Naive thymus-derived CD8-positive, alpha-beta T cell (primary cell): ENCODE measurements around the gene ZNF106. TPM values are rescaled to one million over a fixed set of nuclear protein-coding genes. Genes with fewer than 3 reads are reported as not detected.

Experiments used
- ATAC-seq, 2 donors: fragments of 150-1000 bp; cut with Tn5 transposase in 1 of 2; sonication (Bioruptor Pico), chemical (Tn5 transposase) in 1 of 2; 1 replicate in 1 of 2; 2 replicates in 1 of 2; pipeline ENCODE4 v1.10.0; 2021; ENCODE audit warnings: mild to moderate bottlenecking in 2 of 2, moderate library complexity in 2 of 2
- POLR2A ChIA-PET: fragments of 350-600 bp; sonication (Branson Sonifier 250); formaldehyde crosslinking; loops from one replicate; lab custom pipeline; 2021; ENCODE audit warnings: antibody characterized with exemption; lab: Charles Lee
- DNase-seq, 10 donors: peaks; one replicate each; pipeline versions ENCODE4 v3.0.0 to v3.0.0-alpha.2; 2020 to 2022
- H3K27ac Mint-ChIP-seq, 10 donors: one replicate each; pipeline ENCODE4 v1.8.0; 2020 to 2022; ENCODE audit warnings: mild to moderate bottlenecking in 10 of 10, mixed read lengths in 10 of 10, moderate library complexity in 4 of 10, inconsistent platforms in 1 of 10
- H3K27me3 Mint-ChIP-seq, 5 donors: one replicate each; pipeline ENCODE4 v1.8.0; 2021 to 2022; ENCODE audit warnings: mixed read lengths in 5 of 5
- H3K36me3 Mint-ChIP-seq, 3 donors: one replicate each; pipeline ENCODE4 v1.8.0; 2020 to 2022; ENCODE audit warnings: mixed read lengths in 3 of 3, mild to moderate bottlenecking in 2 of 3, inconsistent platforms in 1 of 3
- H3K4me1 Mint-ChIP-seq, 4 donors: one replicate each; pipeline ENCODE4 v1.8.0; 2021 to 2022; ENCODE audit warnings: mixed read lengths in 4 of 4
- H3K4me3 Mint-ChIP-seq, 10 donors: one replicate each; pipeline ENCODE4 v1.8.0; 2020 to 2022; ENCODE audit warnings: mild to moderate bottlenecking in 10 of 10, mixed read lengths in 10 of 10, moderate library complexity in 6 of 10, inconsistent platforms in 1 of 10
- H3K9me3 Mint-ChIP-seq, 9 donors: one replicate each; pipeline ENCODE4 v1.8.0; 2020 to 2022; ENCODE audit warnings: mixed read lengths in 9 of 9, mild to moderate bottlenecking in 3 of 9, inconsistent platforms in 1 of 9, moderate library complexity in 1 of 9
- polyA plus RNA-seq, 3 donors: library from polyadenylated mRNA; unstranded; fragments of 300-500 nt; fragmentation: Illumina TruSeq; gene quantifications; one replicate each; pipeline ENCODE4 v1.2.3, GENCODE V29; 2021
- total RNA-seq, 8 experiments: library from RNA in 2 of 8; stranded (reverse) in 2 of 8; gene quantifications; one replicate each; pipeline ENCODE4 v1.2.3 and lab custom pipeline; 2021 to 2026

Gene ZNF106
- total and polyA plus RNA-seq, 5 experiments from 2014 or later = 26.8 to 39.6 (median 36.7) TPM

- Mint-ChIP-seq H3K4me3 (no peak overlapping the region), H3K27ac (peak overlapping the region in 1 of 10 donors; percentile 64), H3K36me3 (peaks cover 4 to 80% (median 23%) of the 10 kb centered on the region in 3 donors), H3K4me1 (peaks cover 0 to 2% (median 0%) of the 10 kb centered on the region in 4 donors), H3K9me3 (no peaks in the 10 kb centered on the region), H3K27me3 (no peaks in the 10 kb centered on the region)
- POLR2A ChIA-PET = no interaction called here
- ATAC-seq (no peak), DNase-seq (no peak)
Observed at GRCh38 chr15:42444415-42445063, 46.4 kb downstream of the ZNF106 start.

DNA sequence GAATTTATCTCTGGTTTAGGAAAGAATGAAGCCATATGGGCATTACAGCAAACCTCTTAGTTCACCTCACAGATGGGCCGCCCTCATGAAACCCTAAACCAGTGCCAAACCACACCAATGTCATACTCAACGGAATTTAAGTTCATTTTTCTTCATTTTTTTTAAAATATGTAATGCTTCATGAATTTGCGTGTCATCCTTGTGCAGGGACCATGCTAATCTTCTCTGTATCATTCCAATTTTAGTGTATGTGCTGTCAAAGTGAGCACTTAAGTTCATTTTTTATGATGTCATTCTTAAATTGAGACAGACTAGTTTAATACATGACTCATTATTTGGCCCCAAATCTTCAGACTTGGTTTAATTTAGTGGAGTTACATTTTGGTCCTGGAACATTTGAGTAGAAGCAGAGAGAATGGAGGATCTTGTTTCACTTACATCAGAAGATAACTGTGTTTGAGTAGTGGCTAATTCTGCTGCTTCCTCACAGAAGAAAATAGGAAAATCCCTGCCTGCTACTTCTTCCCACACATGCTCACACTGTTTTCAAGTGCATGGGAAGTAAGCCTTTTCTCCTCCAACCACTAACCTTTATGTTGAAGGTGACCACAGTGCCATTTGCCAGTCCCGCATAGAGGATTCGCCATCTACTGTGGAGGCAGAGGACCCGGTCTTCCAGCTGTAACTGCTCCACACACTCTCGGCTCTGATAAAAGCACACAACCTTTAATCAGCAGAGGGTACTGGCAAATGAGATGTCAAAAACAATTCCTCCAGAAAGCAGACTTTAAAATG, 63.3 kb downstream of the ZNF106 start:
- no peaks in the 10 kb centered on the region for H3K9me3 Mint-ChIP-seq
- no peaks in the 10 kb centered on the region for H3K27me3 Mint-ChIP-seq
- POLR2A ChIA-PET = no interaction called here
- no peak overlapping the region for H3K4me3 Mint-ChIP-seq
- ATAC-seq = no peak
- DNase-seq = no peak
- H3K36me3 Mint-ChIP-seq = peaks cover 5 to 92% (median 20%) of the 10 kb centered on the region in 3 donors
- no peaks in the 10 kb centered on the region for H3K4me1 Mint-ChIP-seq
- no peak overlapping the region for H3K27ac Mint-ChIP-seq

GRCh38 chr15:42421376-42421775, 69.6 kb downstream of the ZNF106 start:
- POLR2A ChIA-PET = no interaction called here
- Mint-ChIP-seq H3K4me3 (no peak overlapping the region), H3K4me1 (no peaks in the 10 kb centered on the region), H3K27me3 (no peaks in the 10 kb centered on the region), H3K27ac (peak overlapping the region in 1 of 10 donors; percentile 33), H3K9me3 (no peaks in the 10 kb centered on the region), H3K36me3 (peaks cover 0 to 91% (median 29%) of the 10 kb centered on the region in 3 donors)
- DNase-seq (no peak), ATAC-seq (no peak)

- POLR2A ChIA-PET = no interaction called here
Observed at GRCh38 chr15:42419369-42419768, 71.6 kb downstream of the ZNF106 start.

DNA sequence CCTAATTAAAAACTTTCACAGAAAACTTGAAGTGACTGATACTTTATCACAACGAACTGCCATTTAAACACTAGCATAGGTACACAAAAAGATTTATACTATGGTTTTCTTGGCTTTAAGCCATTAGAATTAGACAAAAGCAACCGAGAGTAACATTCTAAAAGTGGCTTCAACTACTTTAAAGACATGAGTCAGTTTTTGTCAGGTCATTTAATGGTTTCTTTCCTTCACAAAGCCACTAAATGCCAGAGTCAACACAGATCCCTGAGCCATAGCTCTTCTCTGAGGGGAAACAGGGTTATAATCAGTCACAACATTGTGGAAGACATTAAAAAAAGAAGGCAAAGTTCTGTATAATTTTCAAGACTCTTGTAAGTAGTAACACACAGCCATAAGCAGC, 77.0 kb downstream of the ZNF106 start:
- ATAC-seq (no peak), DNase-seq (no peak)
- Mint-ChIP-seq H3K9me3 (no peaks in the 10 kb centered on the region), H3K4me1 (no peaks in the 10 kb centered on the region), H3K36me3 (peaks cover 0 to 65% (median 1%) of the 10 kb centered on the region in 3 donors), H3K27me3 (no peaks in the 10 kb centered on the region), H3K4me3 (no peak overlapping the region), H3K27ac (no peak overlapping the region)
- POLR2A ChIA-PET = no interaction called here

More at GRCh38 chr15:42419369-42419768, 71.6 kb downstream of the ZNF106 start:
- ATAC-seq = no peak
- Mint-ChIP-seq H3K27me3 (no peaks in the 10 kb centered on the region), H3K4me1 (no peaks in the 10 kb centered on the region), H3K4me3 (no peak overlapping the region), H3K36me3 (peaks cover 0 to 90% (median 17%) of the 10 kb centered on the region in 3 donors), H3K27ac (no peak overlapping the region), H3K9me3 (no peaks in the 10 kb centered on the region)
- DNase-seq = no peak

DNA sequence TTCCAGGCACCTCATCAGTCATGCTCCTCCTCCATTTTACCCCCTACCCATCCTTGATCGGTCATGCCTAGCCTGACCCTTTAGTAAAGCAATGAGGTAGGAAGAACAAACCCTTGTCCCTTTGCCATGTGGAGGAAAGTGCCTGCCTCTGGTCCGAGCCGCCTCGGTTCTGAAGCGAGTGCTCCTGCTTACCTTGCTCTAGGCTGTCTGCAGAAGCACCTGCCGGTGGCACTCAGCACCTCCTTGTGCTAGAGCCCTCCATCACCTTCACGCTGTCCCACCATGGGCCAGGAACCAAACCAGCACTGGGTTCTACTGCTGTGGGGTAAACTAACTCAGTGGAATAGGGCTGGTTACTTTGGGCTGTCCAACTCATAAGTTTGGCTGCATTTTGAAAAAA, 79.1 kb downstream of the ZNF106 start:
- POLR2A ChIA-PET = no interaction called here
- Mint-ChIP-seq H3K4me3 (no peak overlapping the region), H3K27ac (peak overlapping the region in 1 of 10 donors; percentile 28), H3K9me3 (no peaks in the 10 kb centered on the region), H3K4me1 (peaks cover 0 to 2% (median 0%) of the 10 kb centered on the region in 4 donors), H3K27me3 (no peaks in the 10 kb centered on the region), H3K36me3 (peaks cover 0 to 51% (median 1%) of the 10 kb centered on the region in 3 donors)
- no peak for ATAC-seq
- DNase-seq = no peak

- Mint-ChIP-seq H3K9me3 (no peaks in the 10 kb centered on the region), H3K4me1 (peaks cover 0 to 2% (median 0%) of the 10 kb centered on the region in 4 donors), H3K27me3 (no peaks in the 10 kb centered on the region), H3K27ac (no peak overlapping the region), H3K36me3 (peaks cover 0 to 25% (median 0%) of the 10 kb centered on the region in 3 donors), H3K4me3 (no peak overlapping the region)
- POLR2A ChIA-PET = no interaction called here
- ATAC-seq (no peak), DNase-seq (no peak)
Observed at GRCh38 chr15:42409011-42409410, 81.9 kb downstream of the ZNF106 start.

- Mint-ChIP-seq H3K27me3 (no peaks in the 10 kb centered on the region), H3K36me3 (peaks cover 0 to 21% (median 0%) of the 10 kb centered on the region in 3 donors), H3K4me1 (peaks cover 0 to 3% (median 0%) of the 10 kb centered on the region in 4 donors), H3K27ac (no peak overlapping the region), H3K9me3 (no peaks in the 10 kb centered on the region), H3K4me3 (no peak overlapping the region)
- no peak for ATAC-seq
- no peak for DNase-seq
- POLR2A ChIA-PET = no interaction called here
Observed at GRCh38 chr15:42408178-42408577, 82.8 kb downstream of the ZNF106 start.

DNA sequence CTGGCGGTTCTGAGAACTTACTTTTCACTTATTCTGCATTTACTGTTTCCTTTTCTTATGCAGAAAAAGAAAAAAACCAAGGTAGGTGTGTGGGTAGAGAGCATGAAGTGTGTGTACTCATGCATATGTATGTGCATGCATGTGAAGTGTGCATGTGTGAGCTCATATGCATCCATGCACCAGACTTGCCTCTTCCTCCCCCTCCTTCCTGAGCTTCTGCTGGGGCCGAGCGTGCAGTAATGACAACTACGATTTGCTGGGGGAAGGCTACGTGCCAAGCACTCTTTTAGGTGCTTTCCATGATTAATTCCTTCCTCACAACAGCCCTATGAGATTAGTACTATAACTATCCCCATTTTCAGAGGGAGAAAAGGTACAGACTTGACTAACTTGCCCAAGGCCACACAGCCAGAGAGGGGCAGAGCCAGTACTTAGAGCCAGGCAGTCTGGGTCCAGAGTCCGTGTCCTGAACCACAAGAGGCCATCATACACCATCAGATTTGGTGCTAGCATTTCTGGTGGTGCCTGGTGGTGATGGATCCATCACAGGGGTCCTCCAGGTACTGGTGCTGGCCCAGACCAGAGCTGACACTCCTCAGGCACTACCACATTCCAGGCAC, 85.0 kb downstream of the ZNF106 start:
- DNase-seq (no peak), ATAC-seq (no peak)
- Mint-ChIP-seq H3K4me1 (peaks cover 0 to 9% (median 5%) of the 10 kb centered on the region in 4 donors), H3K36me3 (peaks cover 0 to 11% (median 0%) of the 10 kb centered on the region in 3 donors), H3K27ac (no peak overlapping the region), H3K4me3 (no peak overlapping the region), H3K27me3 (no peaks in the 10 kb centered on the region), H3K9me3 (no peaks in the 10 kb centered on the region)
- POLR2A ChIA-PET = no interaction called here

- ATAC-seq = no peak
- peaks cover 0 to 1% (median 0%) of the 10 kb centered on the region in 9 donors for H3K9me3 Mint-ChIP-seq
- peaks cover 0 to 9% (median 5%) of the 10 kb centered on the region in 4 donors for H3K4me1 Mint-ChIP-seq
- H3K36me3 Mint-ChIP-seq = peaks cover 0 to 21% (median 4%) of the 10 kb centered on the region in 3 donors
- DNase-seq = no peak
- no peaks in the 10 kb centered on the region for H3K27me3 Mint-ChIP-seq
- peak overlapping the region in 1 of 10 donors; percentile 57 for H3K27ac Mint-ChIP-seq
- no peak overlapping the region for H3K4me3 Mint-ChIP-seq
- POLR2A ChIA-PET = no interaction called here
Observed at GRCh38 chr15:42404461-42405235, 86.3 kb downstream of the ZNF106 start.

- POLR2A ChIA-PET = no interaction called here
- ATAC-seq = no peak
- H3K36me3 Mint-ChIP-seq = peaks cover 0 to 31% (median 4%) of the 10 kb centered on the region in 3 donors
Observed at GRCh38 chr15:42403389-42403788, 87.6 kb downstream of the ZNF106 start.

More at GRCh38 chr15:42403389-42403788, 87.6 kb downstream of the ZNF106 start:
- Mint-ChIP-seq H3K4me3 (no peak overlapping the region), H3K9me3 (peaks cover 0 to 1% (median 0%) of the 10 kb centered on the region in 9 donors), H3K27me3 (no peaks in the 10 kb centered on the region), H3K27ac (peak overlapping the region in 1 of 10 donors; percentile 95), H3K4me1 (peaks cover 0 to 9% (median 5%) of the 10 kb centered on the region in 4 donors)
- no peak for DNase-seq
